ENCODE measurements around the gene MORN3.
"Not testable (repeated sequence)": the region's sequence is repeated elsewhere in the genome, so short reads cannot be mapped to it uniquely, and the experiment has no call there.

The MORN3 gene

DNA sequence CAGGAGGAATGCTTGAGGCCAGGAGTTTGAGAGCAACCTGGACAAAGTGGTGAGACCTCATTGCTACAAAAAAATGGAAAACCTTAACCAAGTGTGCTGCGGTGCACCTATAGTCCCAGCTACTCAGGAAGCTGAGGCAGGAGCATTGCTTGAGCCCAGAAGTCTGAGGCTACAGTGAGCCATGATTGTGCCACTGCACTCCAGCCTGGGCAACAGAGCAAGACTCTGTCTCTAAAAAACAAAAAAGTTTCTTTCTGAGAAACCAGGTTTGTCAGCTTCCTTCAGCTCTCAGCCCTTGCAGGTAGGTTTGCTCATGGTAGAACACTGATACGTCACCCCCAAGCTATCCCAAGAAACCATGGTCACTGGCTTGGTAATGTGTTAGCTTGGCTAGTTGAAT, 20.0 kb upstream of the MORN3 start:
- DNase-seq, result no peak

DNA sequence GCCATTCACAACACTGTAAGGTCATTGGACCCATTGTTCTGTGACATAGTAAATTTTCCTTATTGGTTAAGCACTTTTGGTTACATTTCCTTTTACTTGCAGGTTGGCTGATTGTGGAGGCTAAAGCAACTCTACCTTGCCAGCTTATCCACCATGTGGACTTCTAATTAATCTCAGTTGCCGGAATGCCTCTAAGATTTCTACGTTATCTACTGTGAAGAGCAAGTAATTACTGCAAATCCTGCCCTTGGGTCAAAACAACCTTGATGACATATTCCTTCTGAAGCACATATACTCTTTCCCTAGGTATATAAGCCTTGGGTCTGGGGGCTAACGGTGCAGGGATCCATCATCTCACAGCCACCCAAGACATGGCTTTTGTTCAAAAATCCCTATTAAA, 19.5 kb upstream of the MORN3 start:
- DNase-seq, result no peak

DNA sequence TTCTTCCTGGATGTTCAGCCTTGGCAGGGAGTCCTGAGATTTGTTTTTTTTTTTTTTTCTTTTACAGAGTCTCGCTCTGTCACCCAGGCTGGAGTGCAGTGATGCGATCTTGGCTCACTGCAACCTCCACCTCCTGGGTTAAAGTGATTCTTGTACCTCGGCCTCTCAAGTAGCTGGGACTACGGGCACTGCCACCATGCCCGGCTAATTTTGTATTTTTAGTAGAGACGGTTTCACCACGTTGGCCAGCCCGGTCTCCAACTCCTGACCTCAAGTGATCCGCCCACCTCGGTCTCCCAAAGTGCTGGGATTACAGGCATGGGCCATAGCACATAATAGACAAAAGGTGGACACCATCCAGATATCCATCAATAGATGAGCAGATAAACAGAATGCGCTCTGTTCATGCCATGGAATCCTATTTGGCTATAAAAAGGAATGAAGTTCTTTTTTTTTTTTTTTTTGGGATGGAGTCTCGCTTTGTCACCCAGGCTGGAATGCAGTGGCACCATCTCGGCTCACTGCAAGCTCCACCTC, 10.3 kb upstream of the MORN3 start:
- not testable (repeated sequence) for DNase-seq

DNA sequence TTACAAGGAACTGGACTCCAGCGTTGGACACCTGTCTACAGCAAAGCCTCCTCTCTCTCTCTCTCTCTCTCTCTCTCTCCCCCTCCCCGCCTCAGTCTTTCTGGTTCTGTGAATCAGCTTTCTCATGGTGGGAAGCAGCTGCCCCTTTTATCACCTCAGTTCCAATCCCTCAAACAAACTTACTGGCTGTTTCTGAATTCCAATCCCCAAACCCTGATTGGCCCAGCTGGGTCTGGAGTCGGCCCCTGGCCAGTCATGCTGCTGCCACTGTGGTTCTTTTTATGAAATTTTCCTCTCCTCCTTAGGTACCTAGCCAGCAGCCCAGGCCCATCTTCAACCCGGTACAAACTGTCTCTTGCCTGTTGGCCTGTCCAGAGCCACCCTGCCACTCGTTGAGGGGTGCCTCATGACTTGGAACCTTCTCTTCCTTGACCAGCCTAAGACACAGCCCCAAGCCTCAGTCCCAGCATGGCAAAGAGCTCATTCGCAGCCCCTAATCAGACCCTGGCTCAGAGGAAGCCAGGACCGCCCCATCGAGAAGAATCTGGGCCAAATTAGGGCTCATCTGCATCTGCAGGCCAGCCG, 9.4 kb upstream of the MORN3 start:
- no peak for DNase-seq

DNA sequence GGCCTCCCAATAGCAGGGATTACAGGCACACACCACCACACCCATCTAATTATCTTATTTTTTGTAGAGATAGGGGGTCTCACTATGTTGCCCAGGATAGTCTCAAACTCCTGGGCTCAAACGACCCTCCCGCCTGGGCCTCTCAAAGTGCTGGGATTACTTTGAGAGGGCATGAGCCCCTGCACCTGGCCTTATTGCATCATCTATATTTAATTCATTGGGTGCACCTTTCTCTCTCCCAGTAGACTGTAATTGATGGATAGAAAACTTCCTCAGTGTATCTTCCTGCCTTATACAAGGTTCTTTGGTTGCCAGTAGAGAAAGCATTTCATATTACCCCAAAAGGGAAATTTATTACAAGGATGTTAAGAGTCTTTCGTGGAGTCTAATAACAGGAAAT, 8.9 kb upstream of the MORN3 start:
- no peak for DNase-seq

DNA sequence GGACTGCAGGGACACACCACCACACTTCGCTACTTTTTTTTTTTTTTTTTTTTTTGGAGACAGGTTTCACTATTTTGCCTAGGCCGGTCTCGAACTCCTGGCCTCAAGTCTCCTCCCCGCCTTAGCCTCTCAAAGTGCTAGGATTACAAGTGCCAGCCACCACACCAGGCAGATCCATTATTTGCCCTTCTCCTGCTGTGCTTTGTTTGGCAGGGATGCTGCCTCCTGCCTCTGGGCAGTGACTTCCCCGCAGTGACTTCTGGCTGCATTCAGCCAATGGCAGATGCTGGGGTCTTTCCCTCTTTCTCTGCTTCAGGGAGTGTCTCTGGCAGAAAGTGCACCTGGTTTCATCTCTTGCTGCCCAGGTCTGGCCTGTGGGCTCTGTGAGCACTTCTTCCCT, 6.7 kb upstream of the MORN3 start:
- DNase-seq, result no peak

DNA sequence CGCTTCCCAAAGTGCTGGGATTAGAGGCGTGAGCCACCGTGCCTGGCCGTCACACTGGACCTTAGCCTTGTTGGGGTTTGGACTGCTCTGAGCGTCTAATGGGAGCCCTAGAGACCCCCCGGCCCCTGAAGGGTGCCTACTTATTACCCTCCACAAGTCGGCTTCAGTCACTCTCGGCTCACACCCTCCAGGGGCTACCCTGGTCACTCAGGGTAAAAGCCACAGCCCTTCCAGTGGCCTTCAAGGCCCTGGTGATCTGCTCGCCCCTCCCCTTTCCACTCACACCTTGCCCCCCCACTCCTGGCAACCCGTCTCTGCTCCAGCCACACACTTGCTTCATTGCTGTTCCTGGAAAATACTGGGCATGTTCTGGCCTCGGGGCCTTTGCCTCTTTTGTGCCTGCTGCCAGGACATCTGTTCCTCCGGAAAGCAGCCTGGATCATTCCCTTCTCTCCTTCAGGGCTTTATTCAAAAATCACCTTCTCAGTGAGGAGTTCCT, 3.6 kb upstream of the MORN3 start:
- no peak for DNase-seq

DNA sequence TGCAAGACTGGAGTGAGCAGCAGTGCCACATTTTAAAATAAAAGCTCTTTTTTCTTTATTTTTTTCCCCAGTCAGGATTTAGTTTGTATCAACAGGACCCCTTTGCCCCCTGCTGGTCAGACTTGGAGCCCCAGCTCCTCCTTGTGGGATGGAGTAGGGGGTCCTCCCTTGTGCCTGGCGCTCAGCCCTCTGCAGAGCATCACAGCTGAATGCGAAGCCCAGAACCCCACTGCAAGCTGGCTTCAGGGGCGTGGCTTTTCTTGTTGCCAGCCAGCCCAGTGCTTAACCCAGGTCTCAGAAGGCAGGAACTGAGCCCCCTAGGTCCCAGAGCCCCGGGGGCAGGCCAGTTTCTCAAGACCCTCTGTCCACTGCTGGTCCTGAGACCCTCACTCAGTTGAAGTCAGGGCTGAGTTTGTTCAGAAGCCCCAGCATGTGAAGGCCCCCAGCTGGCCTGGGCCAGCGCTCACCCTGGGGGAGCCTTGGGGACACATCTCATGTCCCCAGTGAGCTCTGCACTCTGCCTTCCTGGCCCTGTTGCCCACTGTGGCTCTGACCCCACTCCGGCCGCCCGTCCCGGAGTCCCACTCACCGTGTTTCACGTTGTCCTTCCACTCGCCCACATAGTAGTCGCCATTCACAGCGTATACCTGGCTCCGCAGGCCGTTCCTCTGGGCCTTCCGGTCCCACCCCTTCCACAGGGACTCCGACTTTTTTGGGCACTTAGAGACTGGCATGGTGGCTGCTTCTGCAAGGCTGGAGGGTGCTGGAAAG, 519 bp downstream of the MORN3 start:
- no peak for DNase-seq

DNA sequence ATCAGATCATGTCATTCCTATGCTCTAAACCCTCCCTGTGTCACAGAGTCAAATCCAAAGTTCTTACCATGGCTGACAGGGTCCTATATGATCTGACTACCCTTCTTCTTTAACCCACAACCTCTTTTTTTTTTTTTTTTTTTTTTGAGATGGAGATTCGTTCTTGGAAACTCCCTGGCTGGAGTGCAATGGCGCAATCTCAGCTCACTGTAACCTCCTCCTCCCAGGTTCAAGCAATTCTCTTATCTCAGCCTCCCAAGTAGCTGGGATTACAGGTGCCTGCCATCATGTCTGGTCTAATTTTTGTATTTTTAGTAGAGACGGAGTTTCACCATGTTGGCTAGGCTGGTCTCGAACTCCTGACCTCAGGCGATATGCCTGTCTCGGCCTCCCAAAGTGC, 2.6 kb downstream of the MORN3 start:
- not testable (repeated sequence) for DNase-seq

DNA sequence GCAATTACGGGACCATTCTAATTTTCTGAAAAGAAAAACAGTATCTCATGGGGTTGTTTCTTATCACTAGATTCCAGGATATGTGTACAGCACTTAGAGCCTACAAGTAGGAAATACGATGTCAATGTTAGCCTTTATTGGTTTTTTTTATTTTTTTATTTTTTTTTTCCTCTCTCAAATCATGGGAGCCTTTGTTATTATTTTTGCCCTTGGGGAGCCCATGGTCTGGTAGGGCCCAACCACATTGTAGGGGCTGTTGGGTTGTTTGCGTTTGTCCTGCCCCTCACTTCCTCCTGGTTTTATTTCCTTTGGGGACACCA, 5.9 kb downstream of the MORN3 start:
- no peak for DNase-seq

DNA sequence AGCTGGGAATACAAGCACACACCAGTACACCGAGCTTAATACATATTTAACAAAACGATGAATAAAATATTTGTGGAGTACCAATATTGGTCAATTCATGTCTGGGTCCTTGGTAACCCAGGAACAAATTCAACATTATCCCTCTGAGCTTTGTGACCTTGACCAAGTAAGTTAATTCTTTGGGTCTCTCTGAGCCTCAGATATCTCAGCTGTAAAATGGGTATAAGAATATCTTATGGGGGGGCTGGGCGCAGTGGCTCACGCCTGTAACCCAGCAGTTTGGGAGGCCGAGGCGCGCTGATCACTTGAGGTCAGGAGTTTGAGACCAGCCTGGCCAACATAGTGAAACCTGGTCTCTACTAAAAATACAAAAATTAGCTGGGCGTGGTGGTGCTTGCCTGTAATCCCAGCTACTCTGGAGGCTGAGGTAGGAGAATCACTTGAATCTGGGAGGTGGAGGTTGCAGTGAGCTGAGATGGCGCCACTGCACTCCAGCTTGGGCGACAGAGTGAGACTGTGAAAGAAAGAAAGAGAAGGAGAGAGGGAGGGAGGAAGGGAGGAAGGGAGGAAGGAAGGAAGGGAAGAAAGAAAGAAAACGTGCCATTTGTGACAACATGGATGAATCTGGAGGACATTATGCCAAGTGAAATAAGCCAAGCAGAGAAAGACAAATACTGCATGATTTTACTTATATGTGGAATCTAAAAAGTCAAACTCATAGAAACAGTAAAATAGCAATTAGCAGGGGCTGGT, 7.9 kb downstream of the MORN3 start:
- DNase-seq, result not testable (repeated sequence)

DNA sequence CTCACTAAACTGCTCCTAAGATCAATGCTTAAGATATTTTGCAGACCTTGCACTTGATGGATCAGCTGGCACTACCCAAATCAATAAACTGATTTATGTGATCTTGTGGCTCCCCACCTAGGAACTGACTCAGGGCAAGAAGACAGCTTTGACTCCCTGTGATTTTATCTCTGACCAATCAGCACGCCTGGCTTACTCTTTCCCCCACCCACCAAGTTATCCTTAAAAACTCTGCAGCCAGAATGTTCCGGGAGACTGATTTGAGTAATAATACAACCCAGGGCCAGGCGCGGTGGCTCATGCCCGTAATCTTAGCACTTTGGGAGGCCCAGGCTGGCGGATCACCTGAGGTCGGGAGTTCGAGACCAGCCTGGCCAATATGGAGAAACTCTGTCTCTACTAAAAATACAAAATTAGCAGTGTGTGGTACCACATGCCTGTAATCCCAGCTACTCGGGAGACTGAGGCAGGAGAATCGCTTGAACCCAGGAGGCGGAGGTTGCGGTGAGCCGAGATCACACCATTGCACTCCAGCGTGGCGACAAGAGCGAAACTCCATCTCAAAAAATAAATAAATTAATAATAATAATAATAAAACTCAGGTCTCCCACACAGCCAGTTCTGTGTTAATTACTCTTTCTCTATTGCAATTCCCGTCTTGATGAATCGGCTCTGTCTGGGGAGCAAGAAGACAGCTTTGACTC, 12.0 kb downstream of the MORN3 start:
- no peak for DNase-seq

DNA sequence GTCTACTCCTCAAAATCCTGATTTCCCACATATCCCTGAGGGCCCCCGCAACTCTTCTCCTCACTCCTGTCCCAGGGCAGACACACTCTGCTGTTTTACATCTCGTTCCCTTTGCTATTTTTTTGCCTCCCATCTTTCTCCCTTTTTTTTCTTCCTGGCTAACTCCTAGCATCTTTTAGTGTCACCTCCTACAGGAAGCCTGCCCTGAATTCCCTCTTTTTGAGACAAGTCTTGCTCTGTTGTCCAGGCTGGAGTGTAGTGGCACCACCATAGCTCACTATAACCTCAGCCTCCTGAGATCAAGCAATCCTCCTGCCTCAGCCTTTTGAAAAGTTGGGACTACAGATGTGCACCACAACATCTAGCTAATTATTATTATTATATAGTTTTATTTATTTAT, 13.3 kb downstream of the MORN3 start:
- DNase-seq, result no peak

DNA sequence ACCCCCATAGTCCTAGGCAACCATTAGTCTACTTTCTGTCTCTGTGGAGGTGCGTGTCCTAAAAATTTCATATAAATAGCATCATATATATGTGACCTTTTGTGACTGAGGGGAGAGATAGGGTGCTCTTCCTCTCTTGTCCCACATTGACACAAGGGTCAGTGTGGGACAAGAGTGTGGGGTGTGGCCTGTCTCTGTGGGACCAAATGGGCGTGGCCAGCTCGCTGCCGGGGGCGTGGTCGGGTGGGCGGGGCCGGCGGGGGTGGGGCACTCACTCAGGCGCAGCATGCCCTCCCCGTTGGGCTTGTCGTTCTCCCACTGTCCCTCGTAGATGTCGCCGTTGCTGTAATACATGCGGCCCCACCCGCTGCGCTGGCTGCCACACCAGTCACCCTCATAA, 15.5 kb downstream of the MORN3 start:
- DNase-seq, result no peak

DNA sequence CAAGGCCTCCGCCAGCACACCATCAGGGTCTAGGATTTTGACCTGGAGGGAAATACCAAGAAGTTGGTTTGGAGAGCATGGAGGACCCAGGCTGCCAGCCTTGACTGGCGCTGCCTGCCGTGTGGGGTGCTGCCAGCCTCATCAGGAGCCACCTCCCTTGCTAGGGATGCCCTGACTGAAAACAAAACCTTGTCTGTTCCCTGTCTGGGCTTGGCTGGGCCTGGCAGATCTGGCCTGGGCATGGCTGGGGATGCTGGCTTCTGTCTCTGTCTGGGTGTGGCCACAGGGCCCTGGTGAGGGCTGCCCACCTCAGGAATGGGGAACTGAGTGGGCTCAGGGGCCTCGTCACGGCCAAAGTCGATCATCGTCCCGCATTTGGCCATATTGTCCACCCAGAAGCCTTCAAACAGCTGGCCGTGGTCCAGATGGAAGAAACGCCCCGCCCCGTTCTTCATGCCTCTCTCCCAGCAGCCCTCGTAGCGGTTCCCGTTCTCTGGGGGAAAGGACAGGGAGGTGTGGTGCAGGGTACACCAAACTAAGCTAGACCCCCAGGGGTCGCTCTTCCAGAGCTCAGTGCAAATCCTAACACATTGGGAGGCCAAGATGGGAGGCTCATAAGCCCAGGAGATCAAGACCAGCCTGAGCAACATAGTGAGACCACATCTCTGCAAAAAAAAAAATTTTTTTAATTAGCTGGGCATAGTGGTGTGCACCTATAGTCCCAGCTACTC, 16.5 kb downstream of the MORN3 start:
- no peak for DNase-seq

DNA sequence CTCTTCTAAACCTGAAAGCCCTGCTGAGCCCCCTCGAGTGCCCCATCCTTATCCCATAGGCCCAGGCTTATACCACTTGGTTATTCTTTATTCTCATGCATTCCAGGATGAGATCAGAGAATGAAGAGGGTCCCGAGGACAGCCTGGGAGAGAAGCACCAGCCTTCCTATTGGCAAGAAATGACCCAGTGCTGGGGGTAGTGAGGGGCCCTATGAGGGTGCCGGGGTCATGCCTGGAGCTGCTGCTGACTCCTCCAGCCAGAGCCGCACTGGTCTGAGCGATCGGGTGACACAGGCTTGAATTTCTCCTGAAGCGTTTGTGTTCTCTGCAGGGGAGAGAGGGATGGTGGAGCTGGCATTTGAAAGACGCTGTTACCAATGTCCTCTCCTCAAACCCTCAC, 18.1 kb downstream of the MORN3 start:
- no peak for DNase-seq

DNA sequence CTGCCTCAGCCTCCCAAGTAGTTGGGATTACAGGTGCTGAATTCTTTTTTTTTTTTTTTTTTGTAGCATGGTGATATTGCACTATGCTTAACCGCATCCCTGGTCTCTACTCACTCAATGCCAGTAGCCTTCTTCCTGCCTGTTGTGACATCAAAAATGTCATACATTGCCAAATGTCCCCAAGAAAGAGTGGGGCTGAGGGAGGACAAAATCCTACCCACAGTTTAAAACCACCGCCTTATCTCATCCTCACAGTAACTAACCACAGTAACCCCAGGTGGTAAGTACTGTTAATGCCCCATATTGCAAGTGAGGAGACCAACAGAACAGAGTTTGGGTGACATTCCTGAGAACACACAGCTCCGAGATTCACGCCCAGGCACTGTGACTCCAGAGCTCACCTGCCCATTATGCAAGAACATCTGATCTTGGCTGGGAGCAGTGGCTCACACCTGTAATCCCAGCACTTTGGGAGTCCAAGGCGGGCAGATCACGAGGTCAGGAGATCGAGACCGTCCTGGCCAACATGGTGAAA, 19.6 kb downstream of the MORN3 start:
- no peak for DNase-seq

DNA sequence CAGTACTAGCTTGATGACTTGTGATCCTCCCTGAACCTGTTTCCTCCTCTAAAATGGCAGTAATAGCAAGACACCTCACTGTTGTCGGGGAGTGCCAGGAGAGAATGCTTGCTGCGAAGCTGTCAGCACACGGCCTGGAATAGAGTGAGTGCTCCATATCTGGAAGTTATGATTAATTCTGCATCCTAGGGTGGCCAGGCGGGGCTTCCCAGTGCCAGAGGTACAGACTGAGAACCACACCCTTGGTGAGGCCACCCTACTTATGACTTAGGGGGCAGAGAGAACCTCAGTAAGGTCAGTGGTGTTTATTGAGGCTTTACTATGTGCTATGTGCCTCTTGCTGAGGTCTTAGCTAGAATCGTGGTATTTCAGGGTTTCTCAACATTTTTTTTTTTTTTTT, 20.1 kb downstream of the MORN3 start:
- DNase-seq, result no peak

DNA sequence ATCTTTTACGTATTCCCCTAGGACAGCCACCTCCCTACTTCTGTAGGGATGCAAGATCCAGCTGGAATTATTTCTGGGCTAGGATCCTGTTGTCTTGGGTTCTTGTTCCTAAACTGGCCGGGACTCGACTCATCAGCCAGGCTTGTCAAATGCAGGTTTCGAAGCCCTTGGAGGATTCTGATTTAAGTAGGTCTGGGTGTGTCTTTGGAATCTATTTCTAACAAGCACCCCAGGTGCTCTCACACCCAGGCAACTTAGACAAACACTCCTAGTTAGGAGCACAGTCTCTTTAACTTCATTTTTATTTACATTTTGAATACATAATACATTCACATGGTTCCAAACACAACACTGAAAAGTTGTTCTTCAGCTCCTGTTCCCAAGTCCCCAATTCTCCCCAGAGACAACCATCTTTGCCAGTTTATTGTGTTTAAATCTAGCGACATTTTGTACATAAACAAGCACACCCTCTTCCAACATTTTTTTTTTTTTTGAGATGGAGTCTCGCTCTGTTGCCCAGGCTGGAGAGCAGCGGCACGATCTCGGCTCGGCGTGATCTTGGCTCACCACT, 20.9 kb downstream of the MORN3 start:
- no peak for DNase-seq

DNA sequence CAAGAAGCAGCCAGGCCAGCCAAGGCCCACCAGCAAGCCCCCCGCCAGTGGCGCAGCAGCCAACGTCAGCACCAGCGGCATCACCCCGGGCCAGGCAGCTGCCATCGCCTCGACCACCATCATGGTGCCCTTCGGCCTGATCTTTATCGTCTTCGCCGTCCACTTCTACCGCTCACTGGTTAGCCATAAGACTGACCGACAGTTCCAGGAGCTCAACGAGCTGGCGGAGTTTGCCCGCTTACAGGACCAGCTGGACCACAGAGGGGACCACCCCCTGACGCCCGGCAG, 28.2 kb downstream of the MORN3 start:
- no peak for DNase-seq

DNA sequence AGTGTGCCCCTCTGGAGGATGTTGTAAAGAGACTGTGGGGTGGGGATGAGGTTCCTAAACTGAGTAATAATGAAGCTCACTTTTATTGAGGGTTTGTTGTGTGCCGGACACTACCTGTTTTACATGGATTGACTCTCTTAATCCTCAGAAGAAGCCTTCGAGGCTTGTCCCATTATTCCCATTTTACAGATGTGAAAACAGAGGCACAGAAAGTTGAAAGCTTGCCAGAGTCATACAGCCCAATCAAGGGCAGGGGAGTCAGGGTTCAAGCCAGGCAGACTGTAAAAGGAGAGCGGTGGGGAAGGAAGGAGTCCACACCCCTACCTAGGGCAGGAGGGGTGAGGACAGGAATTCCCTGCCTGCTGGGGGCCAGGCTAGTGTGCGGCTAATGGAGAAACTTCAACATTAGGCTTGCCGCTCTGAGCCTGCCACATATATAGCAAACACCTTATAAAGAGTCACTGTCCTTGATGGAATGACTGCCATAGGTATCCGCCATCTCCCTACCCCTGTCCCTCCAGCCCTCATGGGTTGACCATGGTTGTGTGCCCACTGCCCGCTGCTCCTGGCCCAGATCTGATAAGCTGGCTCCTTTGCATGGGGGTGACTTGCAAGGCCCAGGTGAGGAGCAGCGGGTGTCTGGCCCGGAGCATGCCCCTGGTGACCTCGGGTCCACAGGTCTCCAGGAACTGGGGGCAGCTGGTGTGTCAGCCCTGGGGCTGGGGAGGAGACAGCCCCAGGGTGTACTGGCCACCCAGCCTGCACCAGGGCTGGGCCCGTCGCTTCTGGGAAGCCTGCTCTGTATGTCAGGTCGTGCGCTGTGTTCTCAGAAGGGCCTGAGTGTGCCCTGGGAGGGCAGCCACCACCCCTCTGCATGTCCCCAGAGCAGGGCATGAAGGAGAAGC, 30.9 kb downstream of the MORN3 start:
- no peak for DNase-seq
